ENCODE data around the gene SART3. TPM values are rescaled to one million over a fixed set of nuclear protein-coding genes. Genes with fewer than 3 reads are reported as not detected.

Gene SART3
- total and polyA plus RNA-seq, 2 of the 13 experiments (the other 11 are each of a cell fraction or from before 2014, with no cell fraction given) = 16.1 to 69.9 TPM

DNA sequence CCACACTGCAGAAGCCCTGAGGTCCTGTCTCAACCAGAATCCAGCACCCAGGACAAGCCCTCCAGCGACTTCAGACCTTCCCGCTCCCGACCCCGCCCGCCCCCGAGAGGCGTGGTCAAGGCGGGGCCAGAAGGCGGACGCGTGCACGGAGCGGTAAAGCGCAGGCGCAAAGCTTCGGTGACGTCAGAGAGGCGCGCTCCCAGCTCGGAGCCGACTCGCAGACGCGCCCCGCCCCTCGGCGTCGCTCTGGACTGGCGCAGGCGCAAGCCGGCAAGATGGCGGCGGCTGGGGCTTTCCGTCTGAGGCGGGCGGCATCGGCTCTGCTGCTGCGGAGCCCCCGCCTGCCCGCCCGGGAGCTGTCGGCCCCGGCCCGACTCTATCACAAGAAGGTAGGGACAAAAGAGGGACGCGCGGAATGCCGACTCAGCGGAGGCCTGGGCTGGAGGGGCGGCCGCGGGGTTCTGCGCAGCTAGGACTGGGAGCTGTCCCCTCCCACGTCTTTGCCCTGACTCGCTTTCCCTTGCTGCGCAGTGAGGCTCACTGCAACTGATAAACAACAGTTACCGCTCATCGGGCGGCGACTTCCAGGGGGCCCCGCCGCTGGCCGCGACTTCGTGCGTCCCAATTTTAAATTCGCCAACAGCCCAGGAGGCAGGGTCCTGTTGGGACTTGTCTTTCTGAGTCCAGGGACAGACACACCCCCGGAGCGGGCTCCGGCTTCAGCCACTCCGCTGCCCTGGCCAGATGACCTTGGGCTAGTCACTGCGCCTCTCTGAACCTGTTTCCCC, 1.6 kb upstream of the SART3 start, which contains the start of gene ISCU (continued):
- TF ChIP-seq, protein P1, sequence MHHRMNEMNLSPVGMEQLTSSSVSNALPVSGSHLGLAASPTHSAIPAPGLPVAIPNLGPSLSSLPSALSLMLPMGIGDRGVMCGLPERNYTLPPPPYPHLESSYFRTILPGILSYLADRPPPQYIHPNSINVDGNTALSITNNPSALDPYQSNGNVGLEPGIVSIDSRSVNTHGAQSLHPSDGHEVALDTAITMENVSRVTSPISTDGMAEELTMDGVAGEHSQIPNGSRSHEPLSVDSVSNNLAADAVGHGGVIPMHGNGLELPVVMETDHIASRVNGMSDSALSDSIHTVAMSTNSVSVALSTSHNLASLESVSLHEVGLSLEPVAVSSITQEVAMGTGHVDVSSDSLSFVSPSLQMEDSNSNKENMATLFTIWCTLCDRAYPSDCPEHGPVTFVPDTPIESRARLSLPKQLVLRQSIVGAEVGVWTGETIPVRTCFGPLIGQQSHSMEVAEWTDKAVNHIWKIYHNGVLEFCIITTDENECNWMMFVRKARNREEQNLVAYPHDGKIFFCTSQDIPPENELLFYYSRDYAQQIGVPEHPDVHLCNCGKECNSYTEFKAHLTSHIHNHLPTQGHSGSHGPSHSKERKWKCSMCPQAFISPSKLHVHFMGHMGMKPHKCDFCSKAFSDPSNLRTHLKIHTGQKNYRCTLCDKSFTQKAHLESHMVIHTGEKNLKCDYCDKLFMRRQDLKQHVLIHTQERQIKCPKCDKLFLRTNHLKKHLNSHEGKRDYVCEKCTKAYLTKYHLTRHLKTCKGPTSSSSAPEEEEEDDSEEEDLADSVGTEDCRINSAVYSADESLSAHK (CRISPR knock-in tag; IDR thresholded peaks at IDR 0.05; ENCODE audit: borderline replicate concordance) = no peak
- TF ChIP-seq, protein P2, sequence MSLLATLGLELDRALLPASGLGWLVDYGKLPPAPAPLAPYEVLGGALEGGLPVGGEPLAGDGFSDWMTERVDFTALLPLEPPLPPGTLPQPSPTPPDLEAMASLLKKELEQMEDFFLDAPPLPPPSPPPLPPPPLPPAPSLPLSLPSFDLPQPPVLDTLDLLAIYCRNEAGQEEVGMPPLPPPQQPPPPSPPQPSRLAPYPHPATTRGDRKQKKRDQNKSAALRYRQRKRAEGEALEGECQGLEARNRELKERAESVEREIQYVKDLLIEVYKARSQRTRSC (CRISPR knock-in tag; IDR thresholded peaks at IDR 0.05; ENCODE audit: low read depth) = no peak
- TF ChIP-seq POLR2AphosphoS5 (IDR thresholded peaks at IDR 0.05; ENCODE audit: low read depth, low read length) (peak; percentile 76), HDAC6 (IDR thresholded peaks at IDR 0.05; ENCODE audit: low read depth, low read length) (no peak), PITX1 (CRISPR knock-in tag; IDR thresholded peaks at IDR 0.05) (no peak), TEAD3 (CRISPR knock-in tag; optimal IDR thresholded peaks at IDR 0.05; ENCODE audit: borderline replicate concordance) (peak; percentile 24), KDM5B (CRISPR knock-in tag; IDR thresholded peaks at IDR 0.05; ENCODE audit: borderline replicate concordance) (peak; percentile 86; the same call in 1 of the 2 replicates), SYNCRIP (IDR thresholded peaks at IDR 0.05; ENCODE audit: insufficient read depth, low read depth, low read length) (no peak), ZNF362 (CRISPR knock-in tag; IDR thresholded peaks at IDR 0.05; ENCODE audit: borderline replicate concordance) (no peak), ZNF225 (CRISPR knock-in tag; IDR thresholded peaks at IDR 0.05) (peak; percentile 56; the same call in 1 of the 2 replicates), ZNF619 (CRISPR knock-in tag; IDR thresholded peaks at IDR 0.05) (no peak; the same call in 1 of the 2 replicates), BORCS8-MEF2B (CRISPR knock-in tag; IDR thresholded peaks at IDR 0.05) (peak; percentile 68; the same call in 1 of the 2 replicates), TMF1 (CRISPR knock-in tag; IDR thresholded peaks at IDR 0.05; ENCODE audit: low read depth) (no peak), CHCHD3 (CRISPR knock-in tag; IDR thresholded peaks at IDR 0.05) (peak; percentile 50; the same call in 1 of the 2 replicates), TERF1 (CRISPR knock-in tag; IDR thresholded peaks at IDR 0.05) (no peak)
- TF ChIP-seq, protein P3, sequence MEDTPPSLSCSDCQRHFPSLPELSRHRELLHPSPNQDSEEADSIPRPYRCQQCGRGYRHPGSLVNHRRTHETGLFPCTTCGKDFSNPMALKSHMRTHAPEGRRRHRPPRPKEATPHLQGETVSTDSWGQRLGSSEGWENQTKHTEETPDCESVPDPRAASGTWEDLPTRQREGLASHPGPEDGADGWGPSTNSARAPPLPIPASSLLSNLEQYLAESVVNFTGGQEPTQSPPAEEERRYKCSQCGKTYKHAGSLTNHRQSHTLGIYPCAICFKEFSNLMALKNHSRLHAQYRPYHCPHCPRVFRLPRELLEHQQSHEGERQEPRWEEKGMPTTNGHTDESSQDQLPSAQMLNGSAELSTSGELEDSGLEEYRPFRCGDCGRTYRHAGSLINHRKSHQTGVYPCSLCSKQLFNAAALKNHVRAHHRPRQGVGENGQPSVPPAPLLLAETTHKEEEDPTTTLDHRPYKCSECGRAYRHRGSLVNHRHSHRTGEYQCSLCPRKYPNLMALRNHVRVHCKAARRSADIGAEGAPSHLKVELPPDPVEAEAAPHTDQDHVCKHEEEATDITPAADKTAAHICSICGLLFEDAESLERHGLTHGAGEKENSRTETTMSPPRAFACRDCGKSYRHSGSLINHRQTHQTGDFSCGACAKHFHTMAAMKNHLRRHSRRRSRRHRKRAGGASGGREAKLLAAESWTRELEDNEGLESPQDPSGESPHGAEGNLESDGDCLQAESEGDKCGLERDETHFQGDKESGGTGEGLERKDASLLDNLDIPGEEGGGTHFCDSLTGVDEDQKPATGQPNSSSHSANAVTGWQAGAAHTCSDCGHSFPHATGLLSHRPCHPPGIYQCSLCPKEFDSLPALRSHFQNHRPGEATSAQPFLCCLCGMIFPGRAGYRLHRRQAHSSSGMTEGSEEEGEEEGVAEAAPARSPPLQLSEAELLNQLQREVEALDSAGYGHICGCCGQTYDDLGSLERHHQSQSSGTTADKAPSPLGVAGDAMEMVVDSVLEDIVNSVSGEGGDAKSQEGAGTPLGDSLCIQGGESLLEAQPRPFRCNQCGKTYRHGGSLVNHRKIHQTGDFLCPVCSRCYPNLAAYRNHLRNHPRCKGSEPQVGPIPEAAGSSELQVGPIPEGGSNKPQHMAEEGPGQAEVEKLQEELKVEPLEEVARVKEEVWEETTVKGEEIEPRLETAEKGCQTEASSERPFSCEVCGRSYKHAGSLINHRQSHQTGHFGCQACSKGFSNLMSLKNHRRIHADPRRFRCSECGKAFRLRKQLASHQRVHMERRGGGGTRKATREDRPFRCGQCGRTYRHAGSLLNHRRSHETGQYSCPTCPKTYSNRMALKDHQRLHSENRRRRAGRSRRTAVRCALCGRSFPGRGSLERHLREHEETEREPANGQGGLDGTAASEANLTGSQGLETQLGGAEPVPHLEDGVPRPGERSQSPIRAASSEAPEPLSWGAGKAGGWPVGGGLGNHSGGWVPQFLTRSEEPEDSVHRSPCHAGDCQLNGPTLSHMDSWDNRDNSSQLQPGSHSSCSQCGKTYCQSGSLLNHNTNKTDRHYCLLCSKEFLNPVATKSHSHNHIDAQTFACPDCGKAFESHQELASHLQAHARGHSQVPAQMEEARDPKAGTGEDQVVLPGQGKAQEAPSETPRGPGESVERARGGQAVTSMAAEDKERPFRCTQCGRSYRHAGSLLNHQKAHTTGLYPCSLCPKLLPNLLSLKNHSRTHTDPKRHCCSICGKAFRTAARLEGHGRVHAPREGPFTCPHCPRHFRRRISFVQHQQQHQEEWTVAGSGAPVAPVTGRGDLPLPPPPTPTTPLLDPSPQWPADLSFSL (CRISPR knock-in tag; IDR thresholded peaks at IDR 0.05) = no peak

Data from HepG2 (cell line).